ENCODE measurements around the gene UPK3A.

DNA sequence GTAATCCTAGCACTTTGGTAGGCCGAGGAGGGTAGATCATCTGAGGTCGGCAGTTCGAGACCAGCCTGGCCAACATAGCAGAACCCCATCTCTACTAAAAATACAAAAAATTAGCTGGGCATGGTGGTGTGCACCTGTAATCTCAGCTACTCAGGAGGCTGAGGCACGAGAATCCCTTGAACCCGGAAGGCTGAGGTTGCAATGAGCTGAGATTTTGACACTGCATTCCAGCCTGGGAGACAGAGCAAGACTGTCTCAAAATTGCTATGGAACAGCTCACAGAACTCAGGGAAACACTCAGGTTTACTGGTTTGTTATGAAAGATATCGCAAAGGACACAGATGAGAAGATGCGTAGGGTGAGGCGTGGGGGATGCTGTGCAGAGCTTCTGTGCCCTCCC lies 27.7 kb downstream of the UPK3A start:
- no peak for TF ChIP-seq CTCF (IDR thresholded peaks at IDR 0.05)
- no peak for TF ChIP-seq POLR2A (IDR thresholded peaks at IDR 0.05; ENCODE audit: low read depth)
- no peak for TF ChIP-seq EP300 (IDR thresholded peaks at IDR 0.05)
- TF ChIP-seq POLR2AphosphoS5 (IDR thresholded peaks at IDR 0.05), result no peak
